Measurements from ENCODE around the gene DIAPH3.

Gene DIAPH3

DNA sequence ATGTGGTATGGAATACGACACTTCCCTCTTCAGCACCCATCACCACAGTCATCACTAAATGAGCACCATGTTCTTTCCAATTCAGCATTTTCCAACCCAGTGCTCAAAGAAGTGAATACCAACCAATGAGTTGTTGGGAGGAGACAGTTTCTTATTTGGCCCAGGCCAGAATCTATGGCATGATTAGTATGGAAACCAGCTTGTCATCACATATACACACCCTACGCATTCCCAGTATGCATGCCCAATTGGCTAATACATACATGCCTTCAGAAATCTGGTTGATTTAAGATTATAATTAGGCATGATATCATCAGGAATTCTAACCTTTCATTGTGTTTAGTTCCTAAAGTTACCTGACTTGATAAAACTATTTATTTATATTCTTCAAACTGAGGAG is 430.0 kb downstream of the DIAPH3 start:
- no peak for DNase-seq (ENCODE audit: low read depth, low spot score)

DNA sequence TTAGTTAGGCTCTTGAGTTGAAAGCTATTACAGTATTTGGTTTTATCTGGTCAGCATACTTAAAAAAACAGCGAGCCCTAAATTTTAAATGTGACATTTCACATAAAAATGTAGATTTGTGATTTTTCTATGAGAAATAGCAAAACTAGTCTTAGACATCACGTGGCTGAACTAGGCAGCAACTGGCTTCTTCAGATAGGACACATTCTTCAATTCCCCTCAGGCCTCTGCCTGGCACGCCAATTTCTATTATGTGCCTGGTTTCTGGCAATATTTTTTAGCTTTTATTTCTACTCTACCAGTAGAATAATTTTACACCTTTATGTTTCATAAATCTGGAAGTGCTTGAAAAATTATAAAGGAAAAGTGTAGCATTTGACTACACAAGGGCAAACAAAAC is 433.7 kb downstream of the DIAPH3 start:
- DNase-seq (ENCODE audit: low read depth, low spot score): no peak

DNA sequence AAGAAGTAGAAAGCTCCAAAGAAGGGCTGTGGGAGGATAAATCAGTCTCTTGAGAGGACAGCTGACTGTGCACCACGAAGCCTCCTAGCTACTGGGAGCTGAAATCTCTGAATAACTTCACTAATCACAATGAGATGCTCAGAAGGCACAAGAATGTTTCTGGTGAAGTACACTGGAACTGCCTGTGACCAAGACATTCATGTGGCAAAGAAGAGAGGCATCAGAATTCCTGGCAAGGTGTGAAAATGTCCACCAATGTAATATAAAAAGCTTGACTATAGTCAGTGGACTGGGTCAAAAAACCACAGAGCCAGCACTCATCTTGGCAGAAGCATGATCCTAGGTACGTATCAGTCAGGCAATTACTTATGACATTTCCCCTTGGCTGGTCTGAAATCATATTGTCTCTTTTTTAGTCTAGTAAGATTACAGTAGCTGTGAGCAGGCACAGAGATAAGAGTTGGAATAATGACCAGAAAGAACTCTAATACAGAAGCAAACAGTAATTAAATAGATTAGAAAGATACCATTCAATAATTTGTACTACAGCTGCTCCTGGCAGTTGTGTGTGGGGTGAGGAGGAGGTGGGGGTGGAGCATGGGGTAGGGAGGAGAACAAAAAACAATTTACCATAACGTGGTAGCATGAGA is 434.7 kb downstream of the DIAPH3 start:
- no peak for DNase-seq (ENCODE audit: low read depth, low spot score)

DNA sequence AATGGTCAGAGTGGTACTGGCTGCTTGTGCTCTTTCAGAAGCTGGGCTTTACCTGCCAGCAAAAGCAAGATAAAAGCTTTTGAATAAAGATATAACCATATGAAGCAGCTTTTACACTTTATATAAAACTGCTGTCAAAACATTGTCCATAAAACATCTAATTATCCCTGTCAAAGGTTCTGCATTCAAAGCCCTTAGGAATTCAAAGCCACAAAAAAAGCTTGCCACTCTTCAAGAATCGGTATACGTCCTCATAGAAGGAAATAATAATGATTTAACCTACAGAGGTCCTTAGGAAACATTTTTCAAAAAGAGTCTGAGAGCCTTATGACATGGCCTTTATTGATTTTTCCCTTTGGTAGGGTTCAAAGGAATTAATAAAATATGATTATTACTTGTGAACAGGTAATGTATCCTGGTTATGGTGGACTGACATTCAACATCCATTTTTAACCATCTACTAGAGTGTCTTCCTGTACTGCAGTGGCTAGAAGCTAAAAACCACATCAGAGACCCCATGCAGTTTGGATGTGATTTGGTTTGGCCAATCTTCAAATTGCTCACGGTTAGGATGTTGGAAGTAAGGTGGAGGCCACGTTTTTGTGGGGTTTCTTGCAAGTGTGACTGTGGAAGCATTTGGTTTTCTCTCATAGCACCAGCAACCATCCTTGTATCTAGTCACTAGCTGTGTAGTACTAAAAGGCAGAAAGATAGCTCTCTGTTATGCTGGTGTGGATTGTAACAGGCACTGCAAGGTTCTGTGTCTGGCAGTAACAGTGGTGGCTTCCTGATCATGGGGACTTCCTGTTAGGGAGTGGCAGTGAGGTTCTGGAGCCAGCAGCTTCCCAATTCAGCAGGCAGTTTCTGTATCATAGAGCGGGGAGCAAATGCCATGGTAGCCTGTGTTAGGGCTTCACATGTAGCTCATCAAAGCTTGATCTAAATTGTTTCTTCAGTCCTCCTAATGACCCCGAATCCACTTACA is 441.5 kb downstream of the DIAPH3 start:
- DNase-seq (ENCODE audit: low read depth, low spot score): no peak

DNA sequence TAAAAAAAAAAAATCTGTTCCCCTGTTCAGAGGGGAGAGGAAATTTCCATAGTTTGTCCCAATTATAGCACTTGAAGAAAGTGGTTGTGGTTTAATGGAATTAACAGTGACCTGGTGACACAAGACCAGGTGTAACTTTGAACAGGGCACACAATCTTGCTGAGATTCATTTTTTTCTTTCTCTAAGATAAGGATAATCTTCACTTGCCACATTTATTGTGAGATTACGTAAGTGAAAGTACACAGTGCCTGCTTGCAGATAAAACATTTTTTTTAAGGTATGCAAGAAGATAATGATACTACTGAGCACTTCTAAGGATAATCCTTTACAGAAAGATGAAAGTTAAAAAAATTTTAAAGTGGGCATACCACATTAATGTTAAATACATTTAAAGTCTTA is 448.1 kb downstream of the DIAPH3 start:
- no peak for DNase-seq (ENCODE audit: low read depth, low spot score)

DNA sequence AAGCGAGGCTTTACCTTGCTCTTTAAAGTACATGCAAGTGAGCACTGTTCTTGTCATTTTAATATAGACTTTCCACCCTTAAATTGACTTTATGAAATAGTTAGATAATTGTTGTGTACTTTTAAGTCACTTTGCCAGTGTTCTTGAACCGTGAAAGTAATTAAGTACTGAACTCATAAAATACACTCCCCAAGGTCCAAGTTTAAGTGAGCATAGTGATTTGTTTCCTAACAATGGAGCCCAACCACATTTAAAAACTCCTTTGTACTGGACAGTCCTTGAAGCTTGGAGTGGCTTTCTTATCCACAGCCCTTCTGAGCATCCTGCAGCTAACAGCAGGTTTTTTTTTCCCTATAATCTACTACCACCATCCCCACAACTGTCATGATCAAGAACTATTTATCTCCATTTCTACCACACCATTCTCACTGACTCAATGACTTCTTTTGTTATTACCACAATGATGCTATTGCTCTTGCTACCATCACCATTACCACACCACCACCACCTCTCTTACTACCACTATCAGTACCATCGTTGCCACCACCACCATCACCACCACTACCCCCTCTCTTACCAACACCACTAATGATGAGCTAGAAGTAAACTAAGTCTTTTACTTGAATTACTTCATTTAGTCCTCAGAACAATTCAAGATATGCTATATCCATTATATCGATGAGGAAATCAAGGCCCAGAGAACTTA is 452.6 kb downstream of the DIAPH3 start:
- no peak for DNase-seq (ENCODE audit: low read depth, low spot score)

DNA sequence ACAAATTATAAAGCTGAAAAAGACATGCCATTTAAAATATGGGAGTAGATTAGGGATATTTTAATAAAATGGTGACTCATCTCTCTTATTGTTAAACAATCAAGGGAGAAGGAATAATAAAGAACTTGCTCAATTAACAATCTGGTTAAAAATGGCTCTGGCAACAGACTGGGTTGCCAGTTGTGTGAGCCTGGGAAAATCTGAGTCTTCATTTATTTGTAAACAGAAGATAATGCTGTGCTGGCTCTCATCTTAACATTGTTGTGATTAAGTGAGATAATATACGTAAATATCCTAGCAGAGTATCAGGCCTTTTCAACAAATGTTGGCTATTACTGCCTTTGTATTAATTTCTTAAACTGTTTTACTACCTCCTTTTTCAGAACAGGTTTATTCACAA is 453.3 kb downstream of the DIAPH3 start:
- no peak for DNase-seq (ENCODE audit: low read depth, low spot score)

DNA sequence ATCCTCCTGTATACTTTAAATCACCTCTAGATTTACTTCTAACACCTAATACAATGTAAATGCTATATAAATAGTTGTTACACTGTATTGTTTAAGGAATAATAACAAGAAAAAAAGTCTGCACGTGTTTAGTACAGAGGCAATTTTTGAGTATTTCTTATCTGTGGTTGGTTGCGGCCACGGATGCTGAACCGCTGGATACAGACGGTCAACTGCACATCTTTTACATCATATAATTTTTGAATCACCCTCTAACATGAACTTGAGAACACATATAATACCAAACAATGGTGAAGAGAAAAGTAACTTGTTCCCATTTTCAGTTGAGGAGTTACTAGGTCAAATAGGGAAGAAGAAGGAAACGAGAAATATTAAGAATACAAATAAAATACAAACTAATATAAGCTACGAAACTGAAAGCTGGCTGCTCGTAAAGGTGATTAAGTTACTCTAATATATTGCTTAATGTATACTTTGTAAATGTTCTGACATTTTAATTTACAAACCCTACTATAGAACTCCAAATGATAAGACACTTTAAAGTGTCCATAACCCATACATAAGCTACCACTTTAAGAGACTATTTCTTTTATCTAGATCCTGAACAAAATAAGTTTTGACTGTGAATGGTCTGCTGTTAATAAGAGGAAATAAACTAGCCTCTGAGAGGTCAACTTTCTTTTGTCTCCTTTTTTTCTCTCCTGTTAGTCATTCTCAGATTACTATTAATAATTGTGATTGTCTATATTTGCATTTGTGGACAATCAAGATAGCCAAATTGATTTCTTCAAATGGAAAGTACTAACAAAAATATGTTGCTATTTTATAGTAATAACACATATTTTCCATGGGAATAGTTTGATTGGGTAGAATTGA is 457.4 kb downstream of the DIAPH3 start:
- DNase-seq (ENCODE audit: low read depth, low spot score): no peak

DNA sequence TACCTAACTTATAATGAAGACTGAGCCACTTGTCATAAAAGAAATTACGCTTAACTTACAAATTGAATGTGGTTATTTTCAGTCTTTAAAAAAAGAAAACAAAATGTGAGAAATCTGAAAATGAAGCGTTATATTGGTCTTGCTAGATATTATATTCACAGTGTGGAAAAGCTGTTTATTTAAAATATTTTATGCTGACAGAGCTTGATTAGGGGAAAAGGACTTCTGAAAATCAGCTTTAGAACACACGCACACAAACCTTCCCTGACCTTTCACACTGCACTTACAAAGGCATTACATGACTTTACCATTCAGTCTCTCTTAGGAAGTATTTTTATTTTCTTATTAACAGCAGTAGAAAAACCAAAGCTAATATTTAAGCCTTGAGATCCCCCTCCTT is 461.5 kb downstream of the DIAPH3 start:
- DNase-seq (ENCODE audit: low read depth, low spot score): no peak

DNA sequence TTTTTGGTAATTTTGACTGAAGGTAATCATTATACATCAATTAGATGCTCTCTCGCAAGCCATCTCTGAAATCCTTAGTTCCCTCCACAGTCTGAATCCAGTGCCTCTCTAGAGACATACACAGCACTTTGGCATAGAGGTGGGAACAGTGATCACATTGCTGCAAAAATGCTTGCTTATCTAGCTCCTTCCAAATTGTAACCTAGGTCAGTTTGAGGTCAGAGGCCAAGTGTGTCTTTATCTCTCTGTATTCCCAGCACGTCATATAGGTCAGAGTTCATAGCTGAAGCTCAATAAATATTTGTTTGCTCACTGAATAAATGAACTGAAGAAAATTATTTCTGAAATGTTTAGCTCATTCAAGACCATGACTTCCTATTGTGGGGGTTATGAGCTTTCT is 462.5 kb downstream of the DIAPH3 start:
- DNase-seq (ENCODE audit: low read depth, low spot score): no peak

DNA sequence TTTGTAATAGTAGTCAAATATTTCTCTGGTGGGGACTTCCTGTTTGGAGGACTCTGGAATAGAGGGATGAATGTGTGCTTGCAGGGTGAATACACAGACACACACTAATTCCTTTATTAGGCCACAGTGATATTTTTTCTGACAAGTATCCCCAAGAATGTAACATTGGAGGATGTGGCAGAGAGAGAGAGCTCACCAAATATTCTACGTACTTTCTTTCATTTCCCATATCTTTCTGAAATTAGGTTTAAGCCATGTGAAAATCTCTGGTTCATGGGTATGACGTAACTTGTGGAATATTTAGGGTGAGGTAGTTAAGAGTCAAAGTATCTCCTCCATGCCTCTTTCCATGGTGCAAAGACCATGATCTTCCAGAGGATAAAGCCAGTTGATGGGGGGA is 463.4 kb downstream of the DIAPH3 start:
- no peak for DNase-seq (ENCODE audit: low read depth, low spot score)

DNA sequence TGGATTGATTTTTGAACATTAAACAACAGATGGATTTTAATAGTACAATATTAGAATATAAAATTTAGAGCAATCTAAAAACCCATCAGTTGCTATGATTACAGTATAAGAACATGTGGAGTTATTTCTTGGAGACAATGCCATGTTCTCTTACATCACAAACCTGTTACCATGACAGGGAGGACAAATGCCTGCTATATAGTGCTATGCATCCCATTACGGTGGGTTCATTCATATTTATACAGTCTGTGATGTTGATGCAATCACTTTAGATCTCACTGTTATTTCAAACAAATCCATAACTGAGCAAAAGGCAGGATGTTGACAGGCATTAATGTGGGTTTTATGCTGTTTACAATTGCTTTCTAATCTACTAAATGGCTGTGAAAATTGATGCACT is 467.5 kb downstream of the DIAPH3 start:
- no peak for DNase-seq (ENCODE audit: low read depth, low spot score)

DNA sequence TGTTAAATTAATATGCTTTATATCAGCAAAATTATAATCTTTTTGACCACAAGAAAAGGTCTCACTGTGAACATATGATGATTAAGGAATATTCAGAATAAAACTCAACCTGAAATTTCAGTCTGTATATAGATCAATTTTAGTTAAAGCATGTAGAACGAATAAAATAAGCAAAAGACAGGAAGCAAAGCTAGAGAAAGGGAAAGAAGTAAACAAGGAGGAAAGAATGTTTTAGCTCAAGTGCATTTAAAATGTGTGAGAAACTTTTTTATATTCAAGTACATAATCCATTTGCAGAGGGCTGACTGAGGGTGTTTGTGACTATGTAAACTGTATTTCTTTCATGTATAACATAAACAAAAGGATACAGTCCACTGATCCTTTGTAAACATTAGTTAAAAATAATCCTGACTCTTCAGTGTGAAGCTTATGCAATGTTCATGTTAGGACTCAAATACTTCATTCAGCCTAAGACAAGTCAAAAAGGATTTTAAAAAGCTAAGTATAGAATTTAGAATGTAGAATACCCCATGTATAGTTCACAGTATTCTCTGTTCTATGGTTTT is 472.1 kb downstream of the DIAPH3 start:
- DNase-seq (ENCODE audit: low read depth, low spot score): no peak

DNA sequence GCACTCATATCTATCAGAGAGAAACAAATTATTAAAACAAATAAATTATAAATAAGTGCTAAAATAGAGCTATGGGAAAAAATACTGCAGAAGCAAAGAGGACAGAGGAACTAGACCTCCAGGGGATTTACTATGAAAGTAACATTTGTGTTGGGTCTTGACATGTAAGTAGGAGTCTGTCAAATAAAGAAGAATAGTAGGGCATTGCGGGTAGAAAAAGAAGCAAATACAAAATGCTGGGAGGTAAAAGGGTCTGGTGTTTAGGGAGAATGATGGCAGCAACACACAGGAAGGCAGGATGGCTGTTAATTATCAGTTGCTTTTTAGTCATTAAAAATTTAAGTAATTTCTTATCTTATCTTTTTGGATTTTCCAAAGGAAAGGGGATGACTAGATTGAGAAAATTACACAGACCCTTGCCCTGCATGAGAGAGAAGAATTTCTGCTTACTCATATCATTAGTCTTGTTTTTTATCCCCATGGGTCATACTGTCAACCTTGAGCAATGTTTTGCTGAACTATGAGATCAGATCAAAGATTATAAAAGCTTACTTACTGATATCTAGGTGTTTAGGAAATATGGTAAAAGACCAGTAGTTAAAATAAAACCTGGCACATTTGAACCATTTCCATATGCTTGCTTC is 472.7 kb downstream of the DIAPH3 start:
- no peak for DNase-seq (ENCODE audit: low read depth, low spot score)

DNA sequence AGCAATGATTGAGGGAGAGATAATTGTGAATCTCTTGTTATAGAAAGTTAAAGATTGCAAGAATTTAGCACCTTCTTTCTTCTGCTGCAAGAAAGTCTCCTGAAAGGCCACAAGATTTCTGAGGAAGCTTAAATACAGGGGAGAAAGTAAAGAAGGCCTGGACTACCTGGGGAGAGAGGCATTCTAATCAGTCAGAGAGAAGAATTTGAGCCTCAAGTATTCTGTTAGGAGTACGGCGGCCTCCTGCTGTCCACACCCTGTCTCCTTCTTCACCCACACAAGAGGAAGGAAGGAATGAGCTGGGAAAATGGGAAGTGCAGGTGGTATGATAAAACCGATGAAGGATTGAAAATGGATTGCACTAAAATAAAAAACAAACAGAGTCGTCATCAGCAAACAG is 474.7 kb downstream of the DIAPH3 start:
- no peak for DNase-seq (ENCODE audit: low read depth, low spot score)

DNA sequence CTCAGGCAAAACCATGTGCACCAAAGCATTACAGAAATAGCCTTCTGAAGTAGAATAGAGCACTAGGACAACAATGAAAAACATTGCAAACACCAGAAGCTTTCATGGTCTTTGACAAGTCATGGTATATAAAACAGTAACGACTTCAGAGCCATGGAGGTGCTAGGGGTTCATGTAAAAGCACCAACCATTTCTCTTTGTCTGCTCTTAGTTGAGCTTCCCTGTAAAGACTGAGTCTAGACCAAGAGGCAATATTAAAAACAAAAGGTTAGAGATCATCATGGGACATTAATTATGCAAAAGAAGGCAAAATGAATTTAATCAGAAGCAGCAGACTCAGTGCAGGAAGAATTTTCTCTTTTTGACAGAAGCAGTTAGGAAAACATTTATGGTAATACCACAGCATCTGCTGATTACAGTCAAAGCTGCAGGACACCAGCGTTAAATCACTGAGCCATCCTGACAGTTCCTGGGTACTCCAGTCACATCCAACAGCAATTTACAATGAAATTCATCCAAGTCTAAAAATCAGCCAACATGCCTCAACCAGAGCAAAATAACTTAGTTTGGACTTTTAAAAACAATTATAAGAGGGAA is 476.8 kb downstream of the DIAPH3 start:
- no peak for DNase-seq (ENCODE audit: low read depth, low spot score)

DNA sequence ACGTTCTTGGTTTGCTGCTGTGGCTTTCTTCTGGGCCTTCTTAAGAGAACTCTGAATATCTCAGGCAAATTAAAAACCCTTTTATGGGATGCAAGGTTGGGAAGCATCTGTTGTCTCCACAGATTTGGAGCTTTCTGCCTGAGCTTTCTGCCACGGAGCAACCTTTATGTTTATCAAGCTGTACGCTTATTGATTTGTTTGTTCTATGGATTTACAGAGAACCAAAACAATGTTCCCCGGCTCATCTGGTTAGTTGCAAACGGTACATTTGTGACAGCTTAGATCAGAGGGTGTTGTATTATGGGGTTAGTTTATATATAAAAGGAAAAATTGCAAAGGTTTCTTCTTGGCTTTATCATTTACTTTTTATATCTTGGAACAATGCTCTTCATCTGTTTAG is 479.6 kb downstream of the DIAPH3 start:
- no peak for DNase-seq (ENCODE audit: low read depth, low spot score)

DNA sequence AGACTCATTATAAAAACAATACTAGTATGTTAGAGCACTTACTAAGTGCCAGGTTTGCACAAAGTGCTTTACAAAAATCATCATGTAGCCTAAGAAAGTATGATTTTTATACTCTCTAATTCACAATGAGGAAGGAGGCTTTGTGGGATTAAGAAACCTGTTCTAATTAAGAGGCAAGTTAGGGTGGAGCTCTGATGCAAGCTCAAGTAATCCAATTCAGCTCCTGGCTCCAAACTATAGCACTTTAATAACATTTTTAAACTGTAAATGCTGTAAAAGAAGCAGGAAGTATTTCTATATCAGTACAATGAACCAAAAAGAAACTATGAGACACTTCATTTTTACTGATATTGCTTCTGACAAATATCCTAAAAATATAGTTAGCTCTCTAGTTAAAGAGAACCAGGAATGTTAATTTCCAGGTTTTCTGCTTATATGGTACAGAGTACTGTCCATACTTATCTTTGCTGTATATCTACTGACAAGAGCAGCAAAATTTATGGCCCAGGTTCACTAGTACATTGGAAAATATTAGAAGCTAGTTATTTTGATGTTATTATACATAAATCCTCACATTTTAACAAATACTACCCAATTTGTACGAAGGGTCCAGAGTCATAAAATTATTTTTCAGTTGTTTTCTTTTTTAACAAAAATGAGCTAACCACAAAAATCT is 482.0 kb downstream of the DIAPH3 start:
- no peak for DNase-seq (ENCODE audit: low read depth, low spot score)

DNA sequence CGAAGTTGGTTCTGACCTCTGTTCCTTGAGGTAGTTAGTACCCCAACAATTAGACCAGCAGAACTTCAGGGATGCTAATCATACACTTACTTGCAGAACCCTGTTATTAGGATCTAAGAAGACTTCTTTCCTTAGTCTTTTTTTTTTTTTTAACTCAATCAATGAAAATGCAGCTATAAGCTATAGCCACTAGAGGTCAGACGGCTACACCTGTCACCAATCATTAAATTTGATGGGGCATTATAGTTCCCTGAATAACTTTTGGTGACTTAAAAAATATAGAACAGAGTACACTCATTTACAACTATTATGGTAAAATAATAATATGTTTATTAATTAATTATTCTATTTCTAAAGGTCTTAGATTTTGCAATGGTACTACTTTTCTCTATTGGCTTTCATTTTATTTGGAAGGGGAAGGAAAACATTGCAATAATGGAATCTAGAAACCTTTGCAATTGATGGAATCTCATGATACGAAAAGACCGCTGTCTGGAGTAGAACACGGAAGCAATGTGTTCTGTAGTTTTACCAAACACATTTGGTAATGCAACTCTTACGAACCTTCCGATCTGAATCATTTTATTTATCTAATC is 483.2 kb downstream of the DIAPH3 start:
- DNase-seq (ENCODE audit: low read depth, low spot score): no peak

Measured in brain pericyte (primary cell).